HG03342 (cell line): Measurements from ENCODE around the gene TCERG1.

Experiments used
- ATAC-seq: cut with Tn5 transposase; IDR thresholded peaks from one replicate; pipeline ENCODE4 v1.9.1; 2021; ENCODE audit warnings: mild to moderate bottlenecking, moderate library complexity; ENCODE audit not compliant: unreplicated experiment

The TCERG1 gene

DNA sequence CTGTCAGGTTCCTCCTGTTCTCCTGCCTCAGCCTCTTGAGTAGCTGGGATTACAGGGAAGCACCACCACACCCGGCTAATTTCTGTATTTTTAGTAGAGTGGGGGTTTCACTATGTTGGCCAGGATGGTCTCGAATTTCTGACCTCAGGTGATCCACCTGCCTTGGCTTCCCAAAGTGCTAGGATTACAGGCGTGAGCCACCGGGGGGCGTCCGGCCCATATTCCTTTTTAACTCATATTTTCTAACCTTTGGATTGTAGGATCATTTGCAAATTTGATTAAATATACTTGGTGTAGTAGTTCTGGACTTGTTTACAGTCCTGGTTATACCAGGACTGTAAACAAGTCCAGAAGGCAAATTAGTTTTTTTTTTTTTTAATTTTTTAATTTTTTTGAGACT, 4.3 kb downstream of the TCERG1 start:
- no peak for ATAC-seq

DNA sequence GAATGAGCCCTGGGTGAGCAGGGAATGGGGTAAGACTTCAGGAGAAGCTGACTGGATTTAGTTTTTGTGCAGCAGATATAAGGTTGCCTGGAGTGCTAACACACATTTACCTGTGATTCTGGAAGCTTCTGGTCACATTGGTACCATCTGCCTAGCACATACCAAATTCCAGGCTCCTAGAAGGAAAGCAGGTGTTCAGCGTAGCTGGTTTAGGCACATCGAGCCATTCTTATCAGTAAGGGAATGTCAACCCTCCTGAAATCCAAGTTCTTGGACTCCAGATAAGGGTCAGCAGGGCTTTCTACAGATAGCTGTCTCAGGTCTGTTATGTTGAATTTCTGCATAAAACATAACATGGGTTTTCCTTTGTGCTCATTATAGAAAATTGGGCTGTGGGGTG, 10.3 kb downstream of the TCERG1 start:
- ATAC-seq = no peak

DNA sequence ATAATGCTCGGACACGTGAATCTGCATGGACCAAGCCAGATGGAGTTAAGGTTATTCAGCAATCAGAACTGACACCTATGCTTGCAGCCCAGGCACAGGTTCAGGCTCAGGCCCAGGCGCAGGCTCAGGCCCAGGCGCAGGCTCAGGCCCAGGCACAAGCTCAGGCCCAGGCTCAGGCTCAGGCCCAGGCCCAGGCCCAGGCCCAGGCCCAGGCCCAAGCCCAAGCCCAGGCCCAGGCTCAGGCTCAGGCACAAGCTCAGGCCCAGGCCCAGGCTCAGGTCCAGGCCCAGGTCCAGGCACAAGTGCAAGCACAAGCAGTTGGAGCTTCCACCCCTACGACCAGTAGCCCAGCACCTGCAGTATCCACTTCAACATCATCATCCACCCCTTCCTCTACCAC, 11.8 kb downstream of the TCERG1 start:
- ATAC-seq = no peak

DNA sequence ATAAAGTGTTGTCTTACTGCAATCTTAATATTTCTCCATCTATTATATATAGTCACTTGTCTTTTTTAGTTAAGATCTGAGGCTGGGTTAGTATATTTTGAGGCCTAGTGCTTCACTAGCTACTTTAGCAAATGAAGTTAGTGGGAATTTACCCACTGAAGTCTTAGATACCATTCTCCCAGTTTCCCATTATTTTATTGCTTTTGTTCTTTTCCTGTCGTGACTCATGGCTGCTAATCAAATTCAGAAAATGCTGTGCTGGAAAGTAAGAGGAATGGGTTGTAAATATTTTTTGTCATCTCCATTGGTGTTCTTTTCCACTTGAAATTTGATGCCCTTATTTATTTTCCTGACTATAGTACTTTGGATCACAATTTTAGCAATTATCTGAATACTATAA, 14.2 kb downstream of the TCERG1 start:
- no peak for ATAC-seq

DNA sequence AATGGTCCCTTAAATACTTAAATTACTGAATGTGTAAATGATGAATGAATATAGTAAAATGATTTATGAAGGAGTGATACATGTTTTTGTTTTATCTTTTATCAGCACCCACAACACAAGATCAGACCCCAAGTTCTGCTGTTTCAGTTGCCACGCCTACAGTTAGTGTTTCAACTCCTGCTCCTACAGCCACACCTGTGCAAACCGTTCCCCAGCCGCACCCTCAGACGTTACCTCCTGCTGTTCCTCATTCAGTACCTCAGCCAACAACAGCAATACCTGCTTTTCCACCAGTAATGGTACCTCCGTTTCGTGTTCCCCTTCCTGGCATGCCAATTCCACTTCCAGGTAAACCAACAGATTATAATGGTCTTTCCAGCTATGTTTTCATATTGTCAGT, 16.3 kb downstream of the TCERG1 start:
- no peak for ATAC-seq

DNA sequence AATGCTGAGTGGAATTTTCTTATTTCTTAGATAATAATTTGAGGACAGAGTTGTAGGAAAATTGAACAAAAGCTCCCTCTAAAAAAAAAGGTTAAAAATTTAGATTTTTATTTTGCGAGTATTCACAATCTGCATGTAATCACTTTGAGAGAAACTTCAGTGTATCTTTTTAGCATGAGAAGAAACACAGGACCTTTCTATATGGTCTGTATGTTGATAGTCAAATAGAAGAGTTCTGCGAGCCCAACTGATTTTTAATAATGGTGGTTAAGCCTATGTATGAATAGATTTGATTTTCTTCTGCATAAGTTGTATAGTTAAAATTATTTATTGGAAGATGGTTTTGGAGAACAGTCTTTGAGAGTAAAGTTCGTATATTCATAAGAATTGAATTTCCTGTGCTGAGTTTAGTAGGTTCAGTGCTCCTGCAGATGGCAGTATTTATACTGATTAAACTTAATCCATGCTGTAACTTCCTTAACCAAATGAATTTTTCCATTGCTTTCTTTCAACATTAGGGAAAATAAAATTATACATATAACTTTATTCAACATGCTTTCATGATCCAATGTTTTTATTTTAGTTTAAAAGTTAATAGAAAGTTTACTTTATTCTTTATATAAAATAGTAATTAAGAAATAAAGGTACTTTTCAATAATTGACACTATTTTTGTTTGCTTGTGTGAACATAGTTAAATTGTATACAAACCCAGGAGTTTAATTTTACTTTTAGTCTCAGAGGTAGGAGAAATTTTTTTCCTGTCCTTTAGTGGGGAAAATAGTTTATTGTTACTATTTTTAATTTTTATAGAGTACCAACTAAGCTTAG, 19.6 kb downstream of the TCERG1 start:
- no peak for ATAC-seq

DNA sequence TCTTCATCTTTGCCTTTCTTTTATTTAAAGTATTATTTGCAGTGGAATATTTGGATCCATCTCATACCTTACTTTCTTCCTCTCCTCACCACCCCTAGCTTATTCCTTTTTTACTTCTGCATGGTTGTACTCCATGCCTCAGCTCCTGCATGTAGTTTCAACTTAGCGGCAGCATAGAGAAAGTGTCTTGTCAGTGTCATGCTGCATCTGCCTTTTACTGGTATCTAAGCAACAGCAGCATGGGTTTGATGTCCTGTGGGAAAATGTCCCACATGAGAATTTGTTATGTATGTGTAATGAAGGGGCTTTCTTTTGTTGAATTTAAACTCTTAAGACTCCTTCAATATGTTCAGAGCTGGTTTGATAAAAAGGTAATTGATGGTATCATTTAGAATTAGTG, 20.6 kb downstream of the TCERG1 start:
- no peak for ATAC-seq

DNA sequence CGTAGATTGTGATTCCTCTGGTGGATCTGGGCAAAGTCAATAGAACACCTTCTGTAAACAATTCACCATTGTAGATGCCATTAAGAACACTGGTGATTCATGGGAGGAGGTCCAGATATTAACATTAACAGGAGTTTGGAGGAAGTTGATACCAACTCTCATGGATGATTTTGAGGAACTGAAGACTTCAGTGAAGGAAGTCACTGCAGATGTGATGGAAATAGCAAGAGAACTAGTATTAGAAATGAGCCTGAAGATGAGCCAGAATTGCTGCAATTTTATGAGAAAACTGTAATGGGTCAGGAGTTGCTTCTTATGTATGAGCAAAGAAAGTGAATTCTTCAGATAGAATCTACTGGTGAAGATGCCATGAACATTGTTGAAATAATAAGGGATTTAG, 26.9 kb downstream of the TCERG1 start:
- no peak for ATAC-seq

DNA sequence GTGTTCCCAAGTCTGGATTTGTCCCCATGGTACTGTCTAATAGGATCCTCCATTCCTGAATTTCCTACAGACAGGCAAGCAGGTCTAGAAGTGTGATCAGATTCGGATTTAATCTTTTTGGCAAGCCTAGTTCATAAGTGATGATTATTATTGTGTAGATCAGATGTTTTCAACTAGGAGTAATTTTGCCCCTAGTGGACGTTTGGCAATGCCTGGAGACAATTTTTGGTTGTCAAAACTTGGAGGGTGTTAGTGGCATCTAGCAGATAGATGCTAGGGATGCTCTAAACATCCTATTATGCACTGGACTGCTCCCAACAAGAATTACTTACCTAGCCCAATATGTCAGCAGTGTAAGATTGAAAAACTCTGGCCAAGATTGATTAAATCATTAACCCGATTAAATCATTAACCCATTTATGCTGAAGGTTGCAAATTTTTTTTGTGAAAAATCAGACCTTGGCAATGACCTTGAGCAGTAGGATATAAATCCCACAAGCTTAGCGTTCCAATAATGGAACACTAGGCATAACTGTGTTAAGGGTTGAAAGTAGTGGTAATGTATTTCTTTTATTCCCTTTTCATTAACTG, 28.2 kb downstream of the TCERG1 start:
- ATAC-seq = no peak

DNA sequence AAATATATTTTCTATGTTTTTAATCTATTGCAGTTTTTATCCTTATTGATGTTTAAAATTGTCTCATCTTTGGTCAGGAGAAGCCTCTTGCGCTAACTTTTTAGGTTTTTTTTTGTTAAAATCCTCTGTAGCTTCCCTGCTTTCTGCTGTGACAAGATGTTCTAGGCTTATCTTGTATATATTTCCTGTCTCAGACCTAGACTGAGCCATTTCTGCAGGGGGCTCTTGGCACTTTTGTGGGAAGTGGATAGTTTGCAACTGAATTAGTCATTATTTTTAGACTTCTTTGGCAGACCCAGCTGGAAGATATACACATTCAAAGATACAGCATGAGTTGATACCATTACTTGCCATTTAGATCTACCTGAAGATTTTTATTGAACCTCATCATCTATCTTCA, 28.8 kb downstream of the TCERG1 start:
- no peak for ATAC-seq

DNA sequence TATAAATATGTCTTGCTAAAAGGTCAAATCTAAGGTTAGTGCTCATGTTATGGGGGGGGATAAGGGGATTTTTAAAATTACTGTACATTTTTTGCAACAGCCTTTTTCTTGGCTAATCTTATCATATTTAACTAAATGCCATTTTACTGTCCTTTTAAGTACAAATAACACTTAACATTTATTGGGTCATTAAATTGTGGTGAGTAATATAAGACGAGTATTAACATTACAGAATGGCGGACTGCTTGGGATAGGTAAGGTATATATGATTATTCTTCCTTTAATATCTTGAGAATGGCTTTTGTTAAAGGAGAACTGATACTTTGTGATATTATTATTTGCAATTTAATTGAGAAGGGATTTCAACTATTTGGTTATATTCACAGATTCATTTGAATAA, 35.6 kb downstream of the TCERG1 start:
- ATAC-seq = no peak

DNA sequence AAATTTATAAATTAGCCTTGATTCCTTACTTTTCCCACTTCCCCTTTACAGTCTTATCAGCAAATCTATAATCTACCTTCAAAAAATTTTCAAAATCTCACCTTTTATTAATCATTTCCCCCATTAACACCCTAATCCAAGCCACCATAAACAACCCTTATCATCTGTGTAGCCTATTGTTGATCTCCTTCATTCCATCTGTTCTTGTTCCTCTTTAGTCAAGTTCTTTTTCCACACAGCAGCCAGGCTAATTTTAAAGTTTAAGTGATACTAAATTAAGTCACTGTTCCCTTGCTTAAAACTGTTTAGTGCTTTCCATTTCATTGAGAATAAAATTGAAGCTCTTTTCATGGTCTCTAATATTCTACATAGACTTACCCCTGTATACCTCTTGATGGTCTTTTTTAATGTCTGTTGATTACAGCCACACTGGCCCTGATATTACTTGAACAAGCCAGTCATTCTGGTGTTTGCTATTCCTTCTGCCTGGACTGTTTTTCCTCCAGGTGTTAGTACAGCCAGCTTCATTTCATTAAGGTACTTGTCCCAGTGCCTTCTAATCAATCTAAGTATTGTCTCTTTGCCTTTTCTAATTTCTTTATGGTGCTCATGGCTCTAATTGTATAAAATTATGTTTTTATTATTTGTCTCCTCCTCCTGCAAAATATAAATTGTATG, 37.7 kb downstream of the TCERG1 start:
- ATAC-seq = no peak

DNA sequence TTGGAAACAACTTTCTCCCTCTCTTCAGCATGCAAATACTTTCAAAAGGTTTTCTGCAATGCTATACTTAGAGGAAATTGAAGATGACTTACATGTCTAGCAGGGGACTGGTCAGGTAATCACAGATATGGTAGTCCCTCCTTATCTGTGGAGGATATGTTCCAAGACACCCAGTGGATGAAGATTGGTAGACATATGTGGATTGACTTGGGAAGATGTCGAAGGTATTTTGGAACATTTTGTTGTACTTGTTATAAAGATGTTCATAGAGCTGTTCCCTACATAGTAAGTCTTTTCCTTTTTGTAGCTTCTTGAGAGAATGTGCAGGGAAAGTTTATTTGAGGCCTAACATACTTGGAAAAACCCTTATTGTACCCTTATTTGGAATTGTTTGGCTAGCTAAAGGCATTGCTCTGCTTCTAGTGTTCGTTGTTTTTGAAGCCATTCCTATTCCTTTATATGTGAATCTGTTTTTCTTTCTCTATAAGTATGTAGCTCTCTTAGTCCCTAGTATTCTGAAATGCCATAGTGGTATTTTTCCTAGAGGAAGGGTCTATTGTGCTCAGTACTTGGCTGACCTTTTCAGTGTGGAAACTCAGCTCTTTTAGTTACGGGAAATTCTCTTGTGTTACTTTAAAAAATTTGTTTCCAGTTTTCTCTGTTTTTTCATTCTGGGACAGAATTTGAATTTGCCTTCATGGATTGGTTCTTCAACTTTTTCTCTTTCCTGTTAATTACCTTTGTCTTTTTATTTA, 43.1 kb downstream of the TCERG1 start:
- no peak for ATAC-seq

DNA sequence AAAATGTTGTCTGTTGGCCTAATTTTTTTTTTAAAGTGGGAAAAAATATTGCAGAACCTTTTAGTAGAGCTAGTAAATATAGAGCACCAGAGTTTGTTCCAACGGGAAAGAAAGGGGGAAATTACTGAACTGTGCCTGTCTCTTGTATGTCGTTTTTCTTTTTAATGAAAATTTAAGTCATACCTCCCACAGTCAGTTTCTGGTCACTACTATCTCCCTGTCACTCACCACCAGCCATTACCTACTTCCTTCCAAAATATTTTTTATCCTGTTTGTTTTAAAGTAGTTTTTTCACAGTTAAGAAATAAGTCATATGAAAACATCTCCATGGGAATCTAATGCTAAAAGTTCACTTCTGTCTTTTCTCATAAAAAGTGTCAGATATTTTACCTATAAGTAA, 47.5 kb downstream of the TCERG1 start:
- ATAC-seq = no peak

DNA sequence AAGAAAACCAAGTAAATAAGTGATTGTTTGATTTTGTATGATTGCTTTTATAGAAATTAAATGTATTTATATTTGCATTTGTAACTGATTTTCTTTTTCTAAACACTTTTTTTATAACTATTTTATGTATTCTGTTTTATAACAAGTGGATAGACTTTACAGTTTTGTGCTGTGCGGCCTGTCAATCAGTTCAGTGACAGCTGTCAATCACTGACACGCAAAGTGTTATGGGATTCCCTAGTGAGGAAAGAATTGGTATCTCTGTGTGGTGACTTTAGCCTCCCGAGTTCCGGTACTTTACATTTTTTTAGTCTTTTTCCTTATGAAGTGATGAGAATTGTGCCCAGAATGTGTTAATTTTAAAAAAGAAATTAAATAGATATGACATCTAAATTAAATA, 52.5 kb downstream of the TCERG1 start:
- no peak for ATAC-seq

DNA sequence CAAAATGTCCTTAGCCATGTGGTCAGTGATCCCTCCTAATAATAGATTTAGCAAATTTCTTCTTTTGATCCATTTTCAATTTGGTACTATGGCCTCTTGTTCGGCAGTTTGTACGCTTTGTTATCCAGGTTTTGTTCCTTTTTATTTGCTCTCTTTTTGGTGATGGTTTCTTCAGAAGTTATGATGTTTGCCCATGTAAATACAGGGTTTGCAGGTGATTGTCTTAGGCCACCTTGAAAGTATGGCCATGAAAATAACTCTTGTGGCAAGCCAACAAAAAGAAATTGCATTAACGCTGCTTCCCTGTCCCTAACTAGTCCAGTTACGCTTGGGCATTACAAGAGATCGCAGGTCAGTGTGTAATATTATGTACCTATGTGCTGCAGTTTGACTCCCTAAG, 60.3 kb downstream of the TCERG1 start:
- ATAC-seq = no peak

DNA sequence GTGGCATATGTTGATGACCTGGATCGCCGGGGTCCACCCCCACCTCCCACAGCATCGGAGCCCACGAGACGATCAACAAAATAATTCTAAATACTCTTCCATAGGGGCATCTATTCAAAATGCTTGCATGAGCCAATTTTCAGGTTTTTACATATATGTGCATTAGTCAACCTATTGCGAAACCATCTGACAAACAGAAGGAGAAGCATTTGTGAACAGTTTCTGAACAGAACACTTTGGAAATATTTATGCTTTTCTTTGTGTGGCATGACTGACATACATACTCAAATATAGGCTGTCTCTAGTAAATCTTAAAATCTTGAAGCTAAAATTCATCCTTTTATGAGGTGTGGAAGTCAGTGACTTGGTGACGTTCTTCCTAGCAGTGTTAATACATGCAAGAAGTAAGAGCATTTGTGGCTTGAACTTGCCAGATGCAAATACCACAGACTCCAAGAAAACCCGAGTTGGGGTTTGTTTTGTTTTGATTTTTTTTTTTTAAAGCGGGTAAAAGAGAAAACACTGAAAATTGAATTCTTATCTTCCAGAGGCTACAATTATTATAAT, 63.5 kb downstream of the TCERG1 start:
- no peak for ATAC-seq

DNA sequence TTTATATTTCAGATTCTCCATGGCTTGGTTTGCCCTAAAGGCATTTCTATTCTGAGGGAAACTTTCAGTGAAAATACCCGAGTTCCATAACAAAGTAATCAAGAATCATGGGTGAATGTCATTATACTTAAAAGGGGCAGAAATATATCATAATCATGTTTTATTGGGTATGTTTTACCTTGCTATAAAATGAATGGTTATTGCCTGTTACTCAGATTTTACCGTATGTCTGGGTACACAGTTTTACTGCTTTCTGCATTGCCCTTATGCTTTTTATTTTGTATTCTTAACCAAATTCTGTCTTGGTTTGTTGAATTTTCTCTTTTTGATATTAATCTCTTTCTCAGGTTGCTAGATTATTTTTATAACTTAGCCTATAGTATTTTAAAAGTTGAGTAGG, 66.3 kb downstream of the TCERG1 start:
- no peak for ATAC-seq

DNA sequence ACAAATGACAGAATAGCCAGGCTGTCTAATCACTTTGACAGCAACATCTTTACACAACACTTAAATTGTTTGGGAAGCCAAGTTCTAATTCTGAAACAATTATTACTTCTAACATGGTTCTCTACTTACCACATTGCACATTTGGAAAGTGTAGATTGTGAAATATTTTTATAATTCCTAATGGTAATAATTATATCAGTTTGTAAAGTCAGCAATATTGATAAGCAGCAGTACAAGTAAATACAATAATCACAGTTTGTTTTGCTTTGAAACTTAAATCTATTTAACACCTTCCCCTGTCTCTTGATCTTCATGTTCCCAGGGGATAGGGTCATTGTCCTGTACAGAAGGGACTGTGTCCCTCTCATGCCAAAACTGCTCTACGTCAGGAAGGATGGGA, 67.4 kb downstream of the TCERG1 start:
- no peak for ATAC-seq

DNA sequence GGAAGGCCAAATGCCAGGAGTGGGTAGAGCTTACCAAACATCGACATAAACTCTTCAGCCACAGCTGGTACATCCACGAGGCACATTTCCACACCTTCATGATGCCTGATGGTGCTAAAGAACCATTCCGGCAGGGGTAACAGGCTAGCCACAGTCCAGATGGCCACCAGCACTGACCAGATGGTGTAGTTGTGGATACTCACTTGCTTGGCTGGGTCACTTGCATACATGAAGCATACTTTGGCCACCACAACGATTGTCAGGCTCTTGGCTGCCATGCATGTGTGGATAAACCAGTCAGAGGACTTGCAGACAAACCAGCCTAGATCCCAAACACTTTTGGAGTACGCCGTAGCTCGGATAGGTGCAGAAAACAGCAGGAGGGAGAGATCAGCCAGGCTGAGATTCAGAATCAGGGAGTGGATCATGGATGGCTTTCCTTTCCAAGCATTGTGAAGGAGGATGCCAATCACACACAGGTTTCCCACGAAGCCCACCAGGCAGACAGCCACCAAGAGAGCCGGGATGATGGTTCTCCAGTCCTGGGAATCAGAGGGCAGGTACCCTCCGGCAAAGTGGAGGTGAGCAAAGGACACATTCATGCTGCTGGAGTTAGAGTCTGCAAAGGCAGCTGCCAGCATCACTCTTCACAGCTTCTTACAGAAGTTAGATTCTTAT, 68.5 kb downstream of the TCERG1 start:
- ATAC-seq = no peak

DNA sequence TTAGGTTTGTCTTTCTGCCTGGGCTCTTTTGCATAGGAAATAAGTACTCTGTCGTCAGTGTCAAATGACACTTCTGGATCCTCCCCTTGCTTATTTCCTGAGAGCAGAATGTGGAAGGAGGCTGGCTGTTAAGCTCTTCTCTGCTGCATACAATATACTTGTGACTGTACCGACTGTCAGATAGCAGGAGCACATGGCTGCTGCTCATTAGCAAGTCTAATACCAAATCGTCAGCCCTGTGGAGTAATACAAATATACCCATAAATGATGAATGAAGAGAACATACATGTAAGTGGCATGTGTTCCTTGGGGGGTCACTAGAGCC, 69.0 kb downstream of the TCERG1 start, which contains the start of gene GPR151:
GPR151 (minus strand) TSS at position 40 of the 325 bp plus-strand sequence. CDS start 77 bp downstream, outside the sequence.
- ATAC-seq = peak; percentile 37
